ENCODE results near the gene PROZ. TPM values are rescaled to one million over a fixed set of nuclear protein-coding genes. Genes with fewer than 3 reads are reported as not detected.

The PROZ gene
- total and polyA plus RNA-seq, 2 of the 13 experiments (the other 11 are each of a cell fraction or from before 2014, with no cell fraction given) = 5.6 to 22.5 TPM

DNA sequence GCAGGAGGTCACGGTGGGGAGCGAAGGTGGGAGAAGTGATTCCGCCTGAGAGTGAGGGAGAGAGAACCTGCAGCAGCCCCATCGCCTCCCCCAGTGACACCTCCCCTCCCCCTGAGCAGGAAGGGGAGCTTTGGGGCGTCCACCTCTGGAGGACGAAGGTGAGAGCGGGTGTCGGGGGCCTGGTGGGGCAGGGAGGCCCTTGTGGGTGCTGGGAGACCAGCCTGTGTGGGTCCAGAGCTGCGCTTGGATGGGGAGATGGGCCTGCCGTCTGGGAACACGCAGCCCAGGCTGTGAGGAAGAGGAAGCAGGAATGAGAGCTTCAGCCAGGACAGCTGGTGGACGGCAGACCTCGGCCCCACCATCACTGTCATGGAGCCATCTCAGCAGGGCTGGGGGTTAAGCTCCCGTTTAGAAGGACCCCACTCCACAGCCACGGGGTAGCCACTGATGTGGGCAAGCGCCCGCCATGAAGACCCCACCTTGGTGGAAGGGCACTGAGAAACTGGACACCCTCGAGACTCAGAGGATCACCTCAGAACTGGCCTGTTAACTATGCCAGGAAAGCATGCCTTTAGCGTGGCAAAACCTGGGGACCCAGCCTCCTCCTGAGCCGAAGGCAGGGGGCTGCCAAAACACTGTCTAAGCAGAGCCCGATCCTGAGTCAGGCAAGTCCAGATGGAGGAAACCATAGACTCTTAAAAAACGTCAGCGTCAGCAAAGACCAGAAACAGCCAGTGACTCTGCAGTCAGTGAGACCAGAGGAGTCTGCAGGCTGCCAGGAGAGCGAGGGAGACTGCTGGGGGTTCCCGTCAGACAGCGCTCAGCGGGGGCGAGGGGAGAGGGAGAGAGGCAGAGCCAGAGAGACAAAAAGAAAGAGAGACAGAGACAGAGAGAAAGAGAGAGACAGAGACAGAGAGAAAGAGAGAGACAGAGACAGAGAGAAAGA, 6.4 kb upstream of the PROZ start:
- 0 out of 2 replicates have a peak, but pooled peaks cover 5% of the 10 kb centered on the region for H3K9me3 ChIP-seq (ENCODE audit: low read length)
- no peaks in the 10 kb centered on the region for H3K27me3 ChIP-seq (ENCODE audit: control insufficient read depth in 1 of 2, insufficient read depth in 2 of 2, low read length in 2 of 2)
- intact Hi-C loops (cut with micrococcal nuclease; ENCODE audit: unreplicated experiment) = no loop called here
- peaks cover 75% of the 10 kb centered on the region for H3K4me1 ChIP-seq (ENCODE audit: insufficient read depth, low read length)
- CTCF ChIA-PET (ENCODE audit: low intra/inter-chr PET ratio, low total read pairs) = no interaction called here
- in situ Hi-C loops (cut with HindIII; ENCODE audit: extremely low pct_ligation_motif_present, low pct_unique_long_range_greater_than_20kb) = no loop called here
- DNase-seq (ENCODE audit: low spot score) (no peak), FAIRE-seq (no peak), ATAC-seq (peak; percentile 22)
- 51% methylated on average over 21 of the region's 28 CpGs for WGBS (ENCODE audit: low lambda C conversion rate)
- H2AFZ ChIP-seq (ENCODE audit: low read length) = no peak overlapping the region
- peak overlapping the region; percentile 93 for H3K9ac ChIP-seq (ENCODE audit: insufficient read depth, low read depth, low read length)
- POLR2A ChIA-PET = interaction anchor here (1.2 to 3.7 kb wide), 3 partner anchors 29 to 57 kb away, joined by 5 to 33 read pairs (median 21); partner anchors contain the start of genes CUL4A, F10 and PCID2
- no peaks in the 10 kb centered on the region for H4K20me1 ChIP-seq (ENCODE audit: insufficient read depth, low read length)
- peaks cover 32% of the 10 kb centered on the region for H3K79me2 ChIP-seq (ENCODE audit: insufficient read depth, low read length)
- peaks cover 2 to 4% of the 10 kb centered on the region in 2 experiments; a peak in 3 of 5 replicates for H3K36me3 ChIP-seq (replicated peaks in 1 of 2; ENCODE audit: control insufficient read depth in 1 of 2, insufficient read depth in 2 of 2, low read length in 2 of 2)
- H3K4me2 ChIP-seq (ENCODE audit: low read depth, low read length) = peak overlapping the region; percentile 88
- H3K4me3 ChIP-seq (replicated peaks in 1 of 3; ENCODE audit: insufficient read depth in 1 of 3, low read depth in 2 of 3, low read length in 3 of 3) = peak overlapping the region; percentile 49 to 81 (median 76)
- peak overlapping the region; percentile 92 for H3K27ac ChIP-seq (ENCODE audit: extremely low read length, insufficient read depth, low read length)
- BruUV-seq (replicated peaks) = no TSS peak
- TF ChIP-seq ZFY (CRISPR knock-in tag; IDR thresholded peaks at IDR 0.05) = peak; percentile 30; the same call in 1 of the 2 replicates
- no peak for TF ChIP-seq ZNF605 (CRISPR knock-in tag; IDR thresholded peaks at IDR 0.05)
- TF ChIP-seq, protein P1, sequence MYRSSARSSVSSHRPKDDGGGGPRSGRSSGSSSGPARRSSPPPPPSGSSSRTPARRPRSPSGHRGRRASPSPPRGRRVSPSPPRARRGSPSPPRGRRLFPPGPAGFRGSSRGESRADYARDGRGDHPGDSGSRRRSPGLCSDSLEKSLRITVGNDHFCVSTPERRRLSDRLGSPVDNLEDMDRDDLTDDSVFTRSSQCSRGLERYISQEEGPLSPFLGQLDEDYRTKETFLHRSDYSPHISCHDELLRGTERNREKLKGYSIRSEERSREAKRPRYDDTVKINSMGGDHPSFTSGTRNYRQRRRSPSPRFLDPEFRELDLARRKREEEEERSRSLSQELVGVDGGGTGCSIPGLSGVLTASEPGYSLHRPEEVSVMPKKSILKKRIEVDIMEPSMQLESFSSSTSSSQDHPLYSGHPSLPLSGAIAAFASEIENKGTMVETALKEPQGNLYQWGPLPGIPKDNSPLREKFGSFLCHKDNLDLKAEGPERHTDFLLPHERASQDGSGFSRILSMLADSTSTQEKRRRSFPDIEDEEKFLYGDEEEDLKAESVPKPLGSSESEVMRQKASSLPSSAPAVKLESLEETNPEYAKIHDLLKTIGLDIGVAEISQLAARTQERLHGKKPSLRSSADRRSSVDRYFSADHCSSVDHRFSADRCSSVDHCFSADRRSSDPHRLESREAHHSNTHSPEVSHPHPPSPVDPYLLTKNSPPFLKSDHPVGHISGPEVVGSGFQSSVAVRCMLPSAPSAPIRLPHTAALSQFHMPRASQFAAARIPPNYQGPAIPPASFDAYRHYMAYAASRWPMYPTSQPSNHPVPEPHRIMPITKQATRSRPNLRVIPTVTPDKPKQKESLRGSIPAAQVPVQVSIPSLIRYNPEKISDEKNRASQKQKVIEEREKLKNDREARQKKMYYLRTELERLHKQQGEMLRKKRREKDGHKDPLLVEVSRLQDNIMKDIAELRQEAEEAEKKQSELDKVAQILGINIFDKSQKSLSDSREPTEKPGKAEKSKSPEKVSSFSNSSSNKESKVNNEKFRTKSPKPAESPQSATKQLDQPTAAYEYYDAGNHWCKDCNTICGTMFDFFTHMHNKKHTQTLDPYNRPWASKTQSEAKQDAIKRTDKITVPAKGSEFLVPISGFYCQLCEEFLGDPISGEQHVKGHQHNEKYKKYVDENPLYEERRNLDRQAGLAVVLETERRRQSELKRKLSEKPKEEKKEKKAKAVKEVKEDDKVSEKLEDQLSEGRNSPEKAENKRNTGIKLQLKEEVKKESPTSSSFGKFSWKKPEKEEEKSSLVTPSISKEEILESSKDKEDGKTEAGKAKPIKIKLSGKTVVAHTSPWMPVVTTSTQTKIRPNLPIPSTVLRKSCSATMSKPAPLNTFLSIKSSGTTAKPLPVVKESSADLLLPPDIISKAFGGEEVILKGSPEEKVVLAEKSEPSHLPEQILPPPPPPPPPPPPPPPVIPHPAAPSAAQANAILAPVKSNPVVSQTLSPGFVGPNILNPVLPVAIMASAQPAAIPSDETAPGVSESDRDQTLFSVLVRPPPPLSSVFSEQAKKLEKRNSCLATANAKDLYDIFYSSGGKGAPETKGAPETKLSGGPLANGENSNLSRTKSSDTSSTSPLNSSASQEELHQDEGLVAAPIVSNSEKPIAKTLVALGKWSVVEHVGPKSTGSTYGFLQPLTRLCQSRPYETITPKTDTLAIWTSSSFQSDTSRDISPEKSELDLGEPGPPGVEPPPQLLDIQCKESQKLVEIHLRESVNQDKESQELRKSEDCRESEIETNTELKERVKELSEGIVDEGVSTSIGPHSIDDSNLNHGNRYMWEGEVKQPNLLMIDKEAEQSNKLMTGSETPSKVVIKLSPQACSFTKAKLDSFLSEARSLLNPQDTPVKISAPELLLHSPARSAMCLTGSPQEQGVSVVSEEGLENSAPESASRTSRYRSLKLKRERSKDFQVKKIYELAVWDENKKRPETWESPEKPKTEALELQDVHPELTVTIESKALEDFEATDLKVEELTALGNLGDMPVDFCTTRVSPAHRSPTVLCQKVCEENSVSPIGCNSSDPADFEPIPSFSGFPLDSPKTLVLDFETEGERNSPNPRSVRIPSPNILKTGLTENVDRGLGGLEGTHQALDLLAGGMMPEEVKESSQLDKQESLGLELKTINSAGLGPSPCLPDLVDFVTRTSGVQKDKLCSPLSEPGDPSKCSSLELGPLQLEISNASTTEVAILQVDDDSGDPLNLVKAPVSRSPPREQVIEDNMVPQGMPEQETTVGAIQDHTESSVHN (CRISPR knock-in tag; IDR thresholded peaks at IDR 0.05) = no peak
- no peak for TF ChIP-seq CBX1 (IDR thresholded peaks at IDR 0.05; ENCODE audit: low read depth)
- no peak for TF ChIP-seq ZNF256 (CRISPR knock-in tag; conservative IDR thresholded peaks at IDR 0.05)
- no peak for TF ChIP-seq ZNF766 (CRISPR knock-in tag; IDR thresholded peaks at IDR 0.05; ENCODE audit: borderline replicate concordance)
- TF ChIP-seq KMT2A (CRISPR knock-in tag; IDR thresholded peaks at IDR 0.05) = peak; percentile 30; the same call in 1 of the 2 replicates
- TF ChIP-seq, protein P2, sequence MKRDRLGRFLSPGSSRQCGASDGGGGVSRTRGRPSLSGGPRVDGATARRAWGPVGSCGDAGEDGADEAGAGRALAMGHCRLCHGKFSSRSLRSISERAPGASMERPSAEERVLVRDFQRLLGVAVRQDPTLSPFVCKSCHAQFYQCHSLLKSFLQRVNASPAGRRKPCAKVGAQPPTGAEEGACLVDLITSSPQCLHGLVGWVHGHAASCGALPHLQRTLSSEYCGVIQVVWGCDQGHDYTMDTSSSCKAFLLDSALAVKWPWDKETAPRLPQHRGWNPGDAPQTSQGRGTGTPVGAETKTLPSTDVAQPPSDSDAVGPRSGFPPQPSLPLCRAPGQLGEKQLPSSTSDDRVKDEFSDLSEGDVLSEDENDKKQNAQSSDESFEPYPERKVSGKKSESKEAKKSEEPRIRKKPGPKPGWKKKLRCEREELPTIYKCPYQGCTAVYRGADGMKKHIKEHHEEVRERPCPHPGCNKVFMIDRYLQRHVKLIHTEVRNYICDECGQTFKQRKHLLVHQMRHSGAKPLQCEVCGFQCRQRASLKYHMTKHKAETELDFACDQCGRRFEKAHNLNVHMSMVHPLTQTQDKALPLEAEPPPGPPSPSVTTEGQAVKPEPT (CRISPR knock-in tag; IDR thresholded peaks at IDR 0.05; ENCODE audit: low read depth) = no peak
- no peak for TF ChIP-seq RFXAP (CRISPR knock-in tag; IDR thresholded peaks at IDR 0.05; ENCODE audit: borderline replicate concordance)
- no peak for TF ChIP-seq FOXK1 (CRISPR knock-in tag; IDR thresholded peaks at IDR 0.05; ENCODE audit: borderline replicate concordance, low read depth)
- TF ChIP-seq ZNF674 (CRISPR knock-in tag; IDR thresholded peaks at IDR 0.05; ENCODE audit: low read depth) = no peak

Data from HepG2 (cell line).